ENCODE measurements around the gene CCDC200.
"Not testable (repeated sequence)": the region's sequence is repeated elsewhere in the genome, so short reads cannot be mapped to it uniquely, and the experiment has no call there.

DNA sequence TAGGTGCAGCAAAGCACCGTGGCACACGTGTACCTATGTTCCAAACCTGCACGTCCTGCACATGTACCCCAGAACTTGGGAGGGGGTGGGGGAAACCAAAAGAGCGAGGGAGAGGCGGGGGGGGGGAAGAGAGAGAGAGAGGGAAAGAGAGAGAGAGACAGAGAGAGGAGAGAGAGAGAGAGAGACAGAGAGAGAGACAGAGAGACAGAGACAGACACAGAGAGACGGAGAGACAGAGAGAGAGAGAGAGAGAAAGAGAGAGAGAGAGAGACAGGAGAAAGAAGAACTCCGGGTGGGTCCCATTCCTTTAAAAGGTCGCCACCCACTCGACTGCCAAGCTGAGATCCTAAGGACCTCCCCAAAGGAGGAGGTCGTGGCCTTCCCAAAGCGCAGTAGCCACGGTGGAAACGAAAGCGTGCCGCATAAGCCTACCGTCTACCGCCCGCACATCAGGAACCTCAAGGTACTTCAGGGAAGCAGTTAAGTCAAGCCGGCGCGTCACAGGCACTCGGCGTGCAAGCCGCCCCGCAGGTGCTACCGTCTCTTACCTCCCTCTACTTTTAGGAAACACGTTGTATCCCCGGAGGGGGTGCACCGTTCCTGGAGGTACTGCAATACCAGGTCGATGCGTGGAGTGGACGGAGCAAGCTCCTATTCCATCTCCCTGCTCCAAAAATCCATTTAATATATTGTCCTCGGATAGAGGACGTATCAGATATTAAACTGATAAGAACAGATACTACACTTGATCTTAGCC lies 12.4 kb upstream of the CCDC200 start:
- TF ChIP-seq, protein P1, sequence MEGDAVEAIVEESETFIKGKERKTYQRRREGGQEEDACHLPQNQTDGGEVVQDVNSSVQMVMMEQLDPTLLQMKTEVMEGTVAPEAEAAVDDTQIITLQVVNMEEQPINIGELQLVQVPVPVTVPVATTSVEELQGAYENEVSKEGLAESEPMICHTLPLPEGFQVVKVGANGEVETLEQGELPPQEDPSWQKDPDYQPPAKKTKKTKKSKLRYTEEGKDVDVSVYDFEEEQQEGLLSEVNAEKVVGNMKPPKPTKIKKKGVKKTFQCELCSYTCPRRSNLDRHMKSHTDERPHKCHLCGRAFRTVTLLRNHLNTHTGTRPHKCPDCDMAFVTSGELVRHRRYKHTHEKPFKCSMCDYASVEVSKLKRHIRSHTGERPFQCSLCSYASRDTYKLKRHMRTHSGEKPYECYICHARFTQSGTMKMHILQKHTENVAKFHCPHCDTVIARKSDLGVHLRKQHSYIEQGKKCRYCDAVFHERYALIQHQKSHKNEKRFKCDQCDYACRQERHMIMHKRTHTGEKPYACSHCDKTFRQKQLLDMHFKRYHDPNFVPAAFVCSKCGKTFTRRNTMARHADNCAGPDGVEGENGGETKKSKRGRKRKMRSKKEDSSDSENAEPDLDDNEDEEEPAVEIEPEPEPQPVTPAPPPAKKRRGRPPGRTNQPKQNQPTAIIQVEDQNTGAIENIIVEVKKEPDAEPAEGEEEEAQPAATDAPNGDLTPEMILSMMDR (IDR thresholded peaks at IDR 0.05), result not testable (repeated sequence)
- TF ChIP-seq POLR2A (IDR thresholded peaks at IDR 0.05), result not testable (repeated sequence)
